ENCODE data around the gene AEBP1. TPM values are rescaled to one million over a fixed set of nuclear protein-coding genes. Genes with fewer than 3 reads are reported as not detected.

Gene AEBP1
- total RNA-seq, 4 donors from 2014 or later, result 38.9 to 151 (median 57.6) TPM

GRCh38 chr7:44062180-44062902 is 41.8 kb upstream of the AEBP1 start:
- intact Hi-C loops (cut with DNase I), result no loop called here
- Histone ChIP-seq H3K27me3 (no peaks in the 10 kb centered on the region), H3K4me1 (peaks cover 15 to 26% of the 10 kb centered on the region in 2 donors), H3K4me3 (replicated peaks in 1 of 3) (no peak overlapping the region), H3K9me3 (no peaks in the 10 kb centered on the region), H3K27ac (no peak overlapping the region), H3K36me3 (peaks cover 37 to 41% of the 10 kb centered on the region in 2 donors)
- peak in 1 of 2 donors; percentile 12 for DNase-seq
- TF ChIP-seq POLR2A (IDR thresholded peaks at IDR 0.05), result no peak
- WGBS, 2 donors, result 90 to 92% methylated on average over 7 to 11 of the region's 11 CpGs

GRCh38 chr7:44062903-44063295 is 41.2 kb upstream of the AEBP1 start:
- Histone ChIP-seq H3K27ac (no peak overlapping the region), H3K9me3 (no peaks in the 10 kb centered on the region), H3K27me3 (no peaks in the 10 kb centered on the region), H3K36me3 (peaks cover 31 to 36% of the 10 kb centered on the region in 2 donors), H3K4me1 (peaks cover 15 to 26% of the 10 kb centered on the region in 2 donors), H3K4me3 (replicated peaks in 1 of 3) (no peak overlapping the region)
- TF ChIP-seq CTCF (IDR thresholded peaks at IDR 0.05) (no peak), POLR2A (IDR thresholded peaks at IDR 0.05) (no peak)
- 71 to 76% methylated on average over 3 of the region's 3 CpGs for WGBS, 2 donors
- peak in 1 of 2 donors; percentile 2 for DNase-seq
- intact Hi-C loops (cut with DNase I), result no loop called here

GRCh38 chr7:44063547-44063893 is 40.6 kb upstream of the AEBP1 start:
- peaks cover 15 to 26% of the 10 kb centered on the region in 2 donors for H3K4me1 ChIP-seq
- no peak overlapping the region for H3K4me3 ChIP-seq (replicated peaks in 1 of 3)
- H3K36me3 ChIP-seq, result peaks cover 25 to 30% of the 10 kb centered on the region in 2 donors
- peak in 1 of 2 donors; percentile 3 for DNase-seq
- no peaks in the 10 kb centered on the region for H3K9me3 ChIP-seq
- H3K27ac ChIP-seq, result no peak overlapping the region
- 70 to 73% methylated on average over 10 of the region's 10 CpGs for WGBS, 2 donors
- intact Hi-C loops (cut with DNase I), result no loop called here
- TF ChIP-seq CTCF (IDR thresholded peaks at IDR 0.05), result no peak
- TF ChIP-seq POLR2A (IDR thresholded peaks at IDR 0.05), result no peak
- H3K27me3 ChIP-seq, result no peaks in the 10 kb centered on the region

GRCh38 chr7:44063894-44064651 is 40.1 kb upstream of the AEBP1 start:
- intact Hi-C loops (cut with DNase I), result no loop called here
- WGBS, 2 donors, result 57% methylated on average over 6 to 16 of the region's 16 CpGs
- peaks cover 19 to 24% of the 10 kb centered on the region in 2 donors for H3K36me3 ChIP-seq
- TF ChIP-seq POLR2A (IDR thresholded peaks at IDR 0.05) (no peak), CTCF (IDR thresholded peaks at IDR 0.05) (no peak)
- peaks cover 15 to 26% of the 10 kb centered on the region in 2 donors for H3K4me1 ChIP-seq
- no peaks in the 10 kb centered on the region for H3K9me3 ChIP-seq
- H3K27me3 ChIP-seq, result no peaks in the 10 kb centered on the region
- DNase-seq, result peak in 1 of 2 donors; percentile 6
- no peak overlapping the region for H3K4me3 ChIP-seq (replicated peaks in 1 of 3)
- no peak overlapping the region for H3K27ac ChIP-seq

- intact Hi-C loops (cut with DNase I), result no loop called here
- H3K27ac ChIP-seq, result no peak overlapping the region
- no peaks in the 10 kb centered on the region for H3K9me3 ChIP-seq
- H3K4me1 ChIP-seq, result peaks cover 15 to 26% of the 10 kb centered on the region in 2 donors
- H3K27me3 ChIP-seq, result no peaks in the 10 kb centered on the region
- H3K36me3 ChIP-seq, result peaks cover 11 to 17% of the 10 kb centered on the region in 2 donors
- TF ChIP-seq POLR2A (IDR thresholded peaks at IDR 0.05), result peak in 1 of 2 donors; percentile 11
- no peak for TF ChIP-seq CTCF (IDR thresholded peaks at IDR 0.05)
- WGBS, 2 donors, result 7 to 18% methylated on average over 3 to 29 of the region's 33 CpGs
- DNase-seq, result peak in 1 of 2 donors; percentile 23
- no peak overlapping the region for H3K4me3 ChIP-seq (replicated peaks in 1 of 3)
Measured at GRCh38 chr7:44064791-44065430, 39.2 kb upstream of the AEBP1 start.
